Endothelial cell of umbilical vein (primary cell): ENCODE results near the gene CYBA. TPM values are rescaled to one million over a fixed set of nuclear protein-coding genes. Genes with fewer than 3 reads are reported as not detected.
"Not testable (repeated sequence)": the region's sequence is repeated elsewhere in the genome, so short reads cannot be mapped to it uniquely, and the experiment has no call there.

ENCODE experiments used
- BruUV-seq: library from RNA; stranded (reverse); fragments of 400-500 nt; replicated peaks from 2 replicates; lab custom pipeline; 2021; lab: Mats Ljungman, UMichigan
- CTCF ChIA-PET: fragments of 300-600, 350-600 bp; sonication (Branson Sonifier 250); formaldehyde crosslinking; loops from one replicate; lab custom pipeline; 2021; ENCODE audit warnings: antibody characterized with exemption, inconsistent platforms; lab: Charles Lee
- POLR2A ChIA-PET: fragments of 300-600, 350-600 bp; sonication (Branson Sonifier 250); formaldehyde crosslinking; loops from one replicate; lab custom pipeline; 2021; ENCODE audit warnings: antibody characterized with exemption, inconsistent platforms; lab: Charles Lee
- DNase-seq: peaks from one replicate; pipeline ENCODE4 v3.0.0-alpha.2; 2011; ENCODE audit warnings: low read depth, low spot score
- FAIRE-seq: peaks from 2 replicates; lab custom pipeline; 2011; peaks lifted over from hg19 to GRCh38; lab: Jason Lieb, UNC
- H2AFZ ChIP-seq: 2 replicates; pipeline ENCODE4 v1.6.0; 2012; ENCODE audit warnings: low read depth, low read length, control low read depth, inconsistent platforms
- H3K27ac ChIP-seq: 2 replicates; pipeline ENCODE4 v1.5.1; 2011; ENCODE audit warnings: low read depth, mild to moderate bottlenecking, control low read depth, low read length, moderate library complexity; ENCODE audit not compliant: insufficient read depth
- H3K27me3 ChIP-seq, 2 experiments: 2 replicates each; pipeline versions ENCODE4 v1.6.0 to v1.6.1; 2011; ENCODE audit warnings: low read length in 2 of 2, mixed read lengths in 1 of 2; ENCODE audit not compliant: control insufficient read depth in 2 of 2, insufficient read depth in 2 of 2
- H3K36me3 ChIP-seq, 2 experiments: 2 replicates in 1 of 2; 3 replicates in 1 of 2; pipeline ENCODE4 v1.5.1; 2011; ENCODE audit warnings: low read length in 2 of 2, mild to moderate bottlenecking in 1 of 2, moderate library complexity in 1 of 2; ENCODE audit not compliant: control insufficient read depth in 2 of 2, insufficient read depth in 2 of 2; ENCODE audit errors: extremely low read depth in 1 of 2
- H3K4me1 ChIP-seq: 3 replicates; pipeline ENCODE4 v1.5.1; 2011; ENCODE audit warnings: mild to moderate bottlenecking, low read length; ENCODE audit not compliant: control insufficient read depth, insufficient read depth; ENCODE audit errors: extremely low read depth
- H3K4me2 ChIP-seq: 2 replicates; pipeline ENCODE4 v1.6.1; 2011; ENCODE audit warnings: low read length, control low read depth, mixed read lengths; ENCODE audit not compliant: insufficient read depth
- H3K4me3 ChIP-seq, 3 experiments: fragments of 200-600 bp in 1 of 3; sonication (generic), shearing (Covaris generic) in 1 of 3; replicated peaks in 1 of 3; 2 replicates each; pipeline ENCODE4 v1.5.1; 2011 to 2016; ENCODE audit warnings: control low read depth in 3 of 3, low read length in 3 of 3, mild to moderate bottlenecking in 2 of 3, inconsistent platforms in 1 of 3, low read depth in 1 of 3, moderate library complexity in 1 of 3; ENCODE audit not compliant: insufficient read depth in 1 of 3
- H3K79me2 ChIP-seq: 2 replicates; pipeline ENCODE4 v1.6.0; 2012; ENCODE audit warnings: low read length, inconsistent platforms; ENCODE audit not compliant: control insufficient read depth, insufficient read depth
- H3K9ac ChIP-seq: replicated peaks from 2 replicates; pipeline ENCODE3; 2011; ENCODE audit warnings: low read length, control low read depth; ENCODE audit not compliant: insufficient read depth; ENCODE audit errors: extremely low read depth
- H3K9me1 ChIP-seq: replicated peaks from 3 replicates; pipeline ENCODE4 v1.6.0; 2011; ENCODE audit warnings: mild to moderate bottlenecking, low read length; ENCODE audit not compliant: control insufficient read depth, insufficient read depth; ENCODE audit errors: extremely low read depth
- H3K9me3 ChIP-seq: replicated peaks from 2 replicates; pipeline ENCODE4 v1.5.1; 2012; ENCODE audit warnings: low read length, inconsistent platforms; ENCODE audit not compliant: control insufficient read depth, insufficient read depth
- H4K20me1 ChIP-seq: replicated peaks from 2 replicates; pipeline ENCODE3; 2011; ENCODE audit warnings: mild to moderate bottlenecking, low read length; ENCODE audit not compliant: control insufficient read depth, insufficient read depth; ENCODE audit errors: extremely low read depth
- CTCF ChIP-seq, 2 donors: IDR thresholded peaks; 1 replicate in 1 of 2; 2 replicates in 1 of 2; pipeline ENCODE4 v1.5.1; 2011; ENCODE audit warnings: low read length in 2 of 2, mild to moderate bottlenecking in 2 of 2, moderate library complexity in 2 of 2, control low read depth in 1 of 2, inconsistent platforms in 1 of 2, low read depth in 1 of 2; ENCODE audit not compliant: insufficient read depth in 1 of 2; ENCODE audit errors: extremely low read depth in 1 of 2
- EZH2 ChIP-seq: IDR thresholded peaks from 2 replicates; pipeline ENCODE4 v1.6.1; 2012; ENCODE audit warnings: borderline replicate concordance, low read depth, mild to moderate bottlenecking, moderate library complexity, low read length, inconsistent platforms; ENCODE audit not compliant: severe bottlenecking
- FOS ChIP-seq: IDR thresholded peaks from 2 replicates; pipeline ENCODE4 v1.6.1; 2011; ENCODE audit warnings: mild to moderate bottlenecking, low read length, moderate library complexity, borderline replicate concordance; ENCODE audit not compliant: insufficient read depth
- GATA2 ChIP-seq: IDR thresholded peaks from 2 replicates; pipeline ENCODE4 v1.7.0; 2011; ENCODE audit warnings: low read depth, mild to moderate bottlenecking, moderate library complexity, mixed read lengths, low read length; ENCODE audit not compliant: insufficient read length, insufficient read depth
- JUN ChIP-seq: IDR thresholded peaks from 2 replicates; pipeline ENCODE4 v1.6.1; 2011; ENCODE audit warnings: borderline replicate concordance, low read depth; ENCODE audit not compliant: insufficient read length, insufficient read depth
- MAX ChIP-seq: IDR thresholded peaks from 2 replicates; pipeline ENCODE4 v1.6.1; 2011; ENCODE audit not compliant: insufficient read depth, insufficient read length
- MYC ChIP-seq: IDR thresholded peaks from one replicate; pipeline ENCODE4 v1.6.1; 2011; ENCODE audit warnings: mild to moderate bottlenecking, low read depth, low read length
- POLR2A ChIP-seq: IDR thresholded peaks from 2 replicates; pipeline ENCODE4 v1.6.1; 2012; ENCODE audit warnings: low read depth, mild to moderate bottlenecking, control low read depth, low read length
- POLR2AphosphoS5 ChIP-seq: IDR thresholded peaks from 2 replicates; pipeline ENCODE4 v1.6.1; 2012; ENCODE audit warnings: low read depth, mild to moderate bottlenecking, control low read depth, low read length, moderate library complexity; ENCODE audit not compliant: insufficient read depth
- dilution Hi-C: fragments of 300-500 bp; cut with MboI; formaldehyde crosslinking; loops from one replicate; pipeline ENCODE4 v1.15.0; 2019; ENCODE audit warnings: low sequenced_read_pairs; ENCODE audit not compliant: extremely low pct_ligation_motif_present
- intact Hi-C: fragments of 100-400 bp; cut with micrococcal nuclease; formaldehyde crosslinking; loops from one replicate; pipeline ENCODE4 v1.10.0; 2022
- polyA plus RNA-seq, 4 experiments: library from polyadenylated mRNA; depleted of rRNA in 3 of 4; stranded (reverse) in 3 of 4; unstranded in 1 of 4; fragments of >200 nt; gene quantifications; 2 replicates each; pipeline versions ENCODE4 v1.2.1 to v1.2.3, GENCODE V29; 2011 to 2012; ENCODE audit warnings: missing spikeins in 1 of 4
- total RNA-seq: library from RNA; stranded (reverse); gene quantifications from 2 replicates; pipeline ENCODE4 v1.2.3, GENCODE V29; 2021

CYBA gene
- total and polyA plus RNA-seq, 2 donors (not counting 3 experiments of a cell fraction or from before 2014, with no cell fraction given): 37.0 to 77.3 TPM

GRCh38 chr16:88610080-88610479 is 40.8 kb downstream of the CYBA start:
- no peaks in the 10 kb centered on the region for H4K20me1 ChIP-seq
- H3K79me2 ChIP-seq: no peaks in the 10 kb centered on the region
- FAIRE-seq (no peak), DNase-seq (no peak)
- no peak for TF ChIP-seq MYC
- TF ChIP-seq CTCF (IDR thresholded peaks at IDR 0.05; ENCODE audit: extremely low read depth in 1 of 2, insufficient read depth in 1 of 2, low read depth in 1 of 2, low read length in 2 of 2): no peak
- no peak for TF ChIP-seq MAX
- no peak for TF ChIP-seq GATA2
- TF ChIP-seq EZH2: no peak
- no peak for TF ChIP-seq POLR2A
- no peak for TF ChIP-seq JUN
- TF ChIP-seq POLR2AphosphoS5: no peak
- no peak for TF ChIP-seq FOS
- H3K36me3 ChIP-seq: peaks cover 0 to 39% of the 10 kb centered on the region in 2 experiments
- H3K4me1 ChIP-seq: no peaks in the 10 kb centered on the region
- no peaks in the 10 kb centered on the region for H3K27me3 ChIP-seq
- H3K4me2 ChIP-seq: no peak overlapping the region
- no peak overlapping the region for H3K4me3 ChIP-seq
- H3K9me1 ChIP-seq: no peaks in the 10 kb centered on the region
- ChIA-PET CTCF (interaction anchor here (1.2 to 1.5 kb wide), 2 partner anchors 8 to 10 kb away, joined by 3 to 4 read pairs; no protein-coding TSS in a partner anchor), POLR2A (interaction anchor here (0.6 kb wide), 1 partner anchor 32 kb away, joined by 4 read pairs; no protein-coding TSS in a partner anchor)
- no TSS peak for BruUV-seq
- no peak overlapping the region for H3K27ac ChIP-seq
- no peak overlapping the region for H3K9ac ChIP-seq
- intact Hi-C loops (no loop called here), dilution Hi-C loops (no loop called here)
- no peak overlapping the region for H2AFZ ChIP-seq
- H3K9me3 ChIP-seq: no peaks in the 10 kb centered on the region

- H3K4me1 ChIP-seq, H4K20me1 ChIP-seq, BruUV-seq, H3K27me3 ChIP-seq, H3K4me3 ChIP-seq, H3K27ac ChIP-seq, H2AFZ ChIP-seq, dilution Hi-C loops, H3K79me2 ChIP-seq, H3K9me1 ChIP-seq, H3K4me2 ChIP-seq, H3K9ac ChIP-seq, FAIRE-seq, DNase-seq, H3K9me3 ChIP-seq, intact Hi-C loops: not testable (repeated sequence)
- CTCF ChIA-PET: interaction anchor here (1.2 to 1.5 kb wide), 2 partner anchors 8 to 10 kb away, joined by 3 to 4 read pairs; no protein-coding TSS in a partner anchor
- POLR2A ChIA-PET: interaction anchor here (0.6 kb wide), 1 partner anchor 32 kb away, joined by 4 read pairs; no protein-coding TSS in a partner anchor
- H3K36me3 ChIP-seq: peaks cover 0 to 42% of the 10 kb centered on the region in 2 experiments
Measured at GRCh38 chr16:88609426-88609825, 41.4 kb downstream of the CYBA start.
